B cell (primary cell): ENCODE data around the gene FARP1. TPM values are rescaled to one million over a fixed set of nuclear protein-coding genes. Genes with fewer than 3 reads are reported as not detected.

Experiments used
- ATAC-seq: fragments of 200-7000 bp; cut with Tn5 transposase; one replicate; pipeline ENCODE4 v1.10.0; 2021; ENCODE audit warnings: low read depth, mild to moderate bottlenecking, moderate number of reproducible peaks, moderate library complexity
- CTCF ChIA-PET: fragments of 350-600 bp; sonication (Branson Sonifier 250); formaldehyde crosslinking; loops from one replicate; lab custom pipeline; 2021; ENCODE audit warnings: antibody characterized with exemption, inconsistent platforms; lab: Charles Lee
- POLR2A ChIA-PET: fragments of 350-600 bp; sonication (Branson Sonifier 250); formaldehyde crosslinking; loops from one replicate; lab custom pipeline; 2021; ENCODE audit warnings: antibody characterized with exemption; lab: Charles Lee
- DNase-seq: peaks from one replicate; pipeline ENCODE4 v3.0.0; 2013
- H2AFZ ChIP-seq: 2 replicates; pipeline ENCODE4 v1.6.1; 2012; ENCODE audit warnings: mild to moderate bottlenecking, low read depth, low read length; ENCODE audit not compliant: insufficient read depth, poor library complexity, severe bottlenecking
- H3K27ac ChIP-seq, 2 donors: 1 replicate in 1 of 2; 2 replicates in 1 of 2; pipeline ENCODE4 v1.5.1; 2012 to 2013; ENCODE audit warnings: low read length in 2 of 2, mild to moderate bottlenecking in 2 of 2, moderate library complexity in 1 of 2
- H3K27me3 ChIP-seq, 4 experiments: fragments of 200-600 bp in 1 of 4; sonication (generic) in 1 of 4; replicated peaks in 1 of 4; 1 replicate in 2 of 4; 2 replicates in 2 of 4; pipeline versions ENCODE4 v1.6.1 to v1.7.0; 2013 to 2016; ENCODE audit warnings: low read length in 3 of 4, mild to moderate bottlenecking in 2 of 4, mixed read lengths in 1 of 4, moderate library complexity in 1 of 4; ENCODE audit not compliant: insufficient read depth in 4 of 4, control insufficient read depth in 3 of 4; ENCODE audit errors: control extremely low read depth in 1 of 4
- H3K36me3 ChIP-seq, 2 experiments: replicated peaks in 1 of 2; 1 replicate in 1 of 2; 2 replicates in 1 of 2; pipeline versions ENCODE4 v1.6.1 to v1.7.1; 2013; ENCODE audit warnings: low read length in 1 of 2; ENCODE audit not compliant: insufficient read depth in 2 of 2, control insufficient read depth in 1 of 2; ENCODE audit errors: control extremely low read depth in 1 of 2, extremely low read depth in 1 of 2
- H3K4me1 ChIP-seq, 2 donors: fragments of 200-600 bp in 1 of 2; sonication (generic) in 1 of 2; 1 replicate in 1 of 2; 2 replicates in 1 of 2; pipeline versions ENCODE4 v1.5.1 to v1.6.1; 2013 to 2017; ENCODE audit warnings: low read length in 2 of 2; ENCODE audit not compliant: control insufficient read depth in 2 of 2, insufficient read depth in 2 of 2
- H3K4me2 ChIP-seq: replicated peaks from 2 replicates; pipeline ENCODE3; 2012; ENCODE audit warnings: mild to moderate bottlenecking, low read depth, low read length; ENCODE audit not compliant: poor library complexity, severe bottlenecking
- H3K4me3 ChIP-seq, 5 experiments: fragments of 200-600 bp in 1 of 5; sonication (generic) in 1 of 5; 1 replicate in 3 of 5; 2 replicates in 2 of 5; pipeline versions ENCODE4 v1.5.1 to v1.7.0; 2011 to 2016; ENCODE audit warnings: low read length in 4 of 5, mild to moderate bottlenecking in 4 of 5, low read depth in 2 of 5, control low read depth in 1 of 5, moderate library complexity in 1 of 5; ENCODE audit not compliant: insufficient read depth in 1 of 5; ENCODE audit errors: control extremely low read depth in 1 of 5, extremely low read depth in 1 of 5
- H3K79me2 ChIP-seq: fragments of 200-600 bp; sonication (generic); one replicate; pipeline ENCODE4 v1.6.0; 2016; ENCODE audit warnings: low read length; ENCODE audit not compliant: control insufficient read depth, insufficient read depth
- H3K9ac ChIP-seq: fragments of 200-600 bp; sonication (generic); 2 replicates; pipeline ENCODE4 v1.6.1; 2017; ENCODE audit warnings: mild to moderate bottlenecking, low read length, moderate library complexity
- H3K9me3 ChIP-seq, 3 donors: one replicate each; pipeline versions ENCODE4 v1.6.1 to v1.7.1; 2013; ENCODE audit warnings: low read length in 2 of 3; ENCODE audit not compliant: control insufficient read depth in 2 of 3, insufficient read depth in 1 of 3; ENCODE audit errors: control extremely low read depth in 1 of 3
- H4K20me1 ChIP-seq: 2 replicates; pipeline ENCODE4 v1.6.0; 2012; ENCODE audit warnings: mild to moderate bottlenecking, low read length; ENCODE audit not compliant: insufficient read depth, control insufficient read depth, poor library complexity, severe bottlenecking
- H3K27ac Mint-ChIP-seq: one replicate; pipeline ENCODE4 v1.8.0; 2021; ENCODE audit warnings: mixed read lengths
- H3K27me3 Mint-ChIP-seq: one replicate; pipeline ENCODE4 v1.8.0; 2021; ENCODE audit warnings: mixed read lengths
- H3K4me1 Mint-ChIP-seq: one replicate; pipeline ENCODE4 v1.8.0; 2021; ENCODE audit warnings: mixed read lengths
- H3K4me3 Mint-ChIP-seq: one replicate; pipeline ENCODE4 v1.8.0; 2021; ENCODE audit warnings: mixed read lengths
- H3K9me3 Mint-ChIP-seq: one replicate; pipeline ENCODE4 v1.8.0; 2022; ENCODE audit warnings: mixed read lengths; ENCODE audit not compliant: insufficient read depth
- CTCF ChIP-seq: fragments of 200-600 bp; IDR thresholded peaks from one replicate; pipeline ENCODE4 v1.8.0; 2022; ENCODE audit warnings: antibody characterized with exemption, mild to moderate bottlenecking
- EZH2 ChIP-seq: IDR thresholded peaks from 2 replicates; pipeline ENCODE4 v1.6.1; 2012; ENCODE audit warnings: borderline replicate concordance, low read depth, mild to moderate bottlenecking, moderate library complexity, low read length; ENCODE audit not compliant: insufficient read depth, poor library complexity, severe bottlenecking
- WGBS: methylation state at CpG from one replicate; pipeline ENCODE4 v1.1.5; 2013; ENCODE audit warnings: missing lambda C conversion rate; ENCODE audit not compliant: insufficient coverage; 5-methylcytosine and 5-hydroxymethylcytosine counted together
- intact Hi-C: fragments of 100-400 bp; cut with micrococcal nuclease; formaldehyde crosslinking; loops from one replicate; pipeline ENCODE4 v1.10.0; 2022
- polyA plus RNA-seq: library from polyadenylated mRNA; depleted of rRNA; stranded (reverse); fragments of >200 nt; gene quantifications from 2 replicates; pipeline ENCODE4 v1.2.3, GENCODE V29; 2012
- total RNA-seq, 2 donors: library from RNA; stranded (reverse); fragments of 120-200 nt in 1 of 2; gene quantifications; 1 replicate in 1 of 2; 2 replicates in 1 of 2; pipeline versions ENCODE4 v1.2.3 to v1.2.4, GENCODE V29; 2013 to 2022

FARP1 gene
- total and polyA plus RNA-seq, 2 donors (not counting 1 experiment from before 2014, with no cell fraction given) = 0.15 to 1.5 TPM

GRCh38 chr13:98189841-98190505, 47.1 kb downstream of the FARP1 start:
- intact Hi-C loops = no loop called here
- Histone ChIP-seq H3K4me1 (no peaks in the 10 kb centered on the region), H3K27ac (no peak overlapping the region), H3K9ac (no peak overlapping the region), H4K20me1 (no peaks in the 10 kb centered on the region), H3K36me3 (no peaks in the 10 kb centered on the region), H2AFZ (no peak overlapping the region), H3K9me3 (no peaks in the 10 kb centered on the region), H3K79me2 (no peaks in the 10 kb centered on the region), H3K4me3 (no peak overlapping the region), H3K4me2 (no peak overlapping the region), H3K27me3 (no peaks in the 10 kb centered on the region)
- ChIA-PET POLR2A (no interaction called here), CTCF (no interaction called here)
- Mint-ChIP-seq H3K27me3 (peaks cover 3% of the 10 kb centered on the region), H3K9me3 (no peaks in the 10 kb centered on the region), H3K4me3 (no peak overlapping the region), H3K27ac (no peak overlapping the region), H3K4me1 (no peaks in the 10 kb centered on the region)
- no peak for DNase-seq
- ATAC-seq = no peak
- no peak for TF ChIP-seq EZH2
- TF ChIP-seq CTCF = no peak
- 80% methylated on average over 1 of the region's 4 CpGs for WGBS

GRCh38 chr13:98190889-98191444, 48.1 kb downstream of the FARP1 start:
- Histone ChIP-seq H4K20me1 (no peaks in the 10 kb centered on the region), H3K9ac (no peak overlapping the region), H3K79me2 (no peaks in the 10 kb centered on the region), H3K36me3 (no peaks in the 10 kb centered on the region), H3K4me3 (no peak overlapping the region), H3K27ac (no peak overlapping the region), H2AFZ (no peak overlapping the region), H3K27me3 (no peaks in the 10 kb centered on the region), H3K4me2 (no peak overlapping the region), H3K4me1 (no peaks in the 10 kb centered on the region), H3K9me3 (no peaks in the 10 kb centered on the region)
- Mint-ChIP-seq H3K4me1 (no peaks in the 10 kb centered on the region), H3K4me3 (no peak overlapping the region), H3K9me3 (no peaks in the 10 kb centered on the region), H3K27me3 (peaks cover 3% of the 10 kb centered on the region), H3K27ac (no peak overlapping the region)
- POLR2A ChIA-PET = no interaction called here
- intact Hi-C loops = no loop called here
- no peak for DNase-seq
- 93% methylated on average over 8 of the region's 11 CpGs for WGBS
- no peak for TF ChIP-seq CTCF
- TF ChIP-seq EZH2 = no peak
- ATAC-seq = no peak
- CTCF ChIA-PET = interaction anchor here (0.6 kb wide), 1 partner anchor 425 kb away, joined by 3 read pairs; no protein-coding TSS in a partner anchor
